Dedifferentiated amniotic fluid mesenchymal stem cell (primary cell): ENCODE measurements around the gene MCCD1.
A peak's percentile ranks its signal among the peaks of the same experiment; 100 is the strongest.

Source experiments
- DNase-seq: peaks from one replicate; pipeline ENCODE4 v3.0.0-alpha.2; 2016; ENCODE audit errors: extremely low spot score

MCCD1 gene

DNA sequence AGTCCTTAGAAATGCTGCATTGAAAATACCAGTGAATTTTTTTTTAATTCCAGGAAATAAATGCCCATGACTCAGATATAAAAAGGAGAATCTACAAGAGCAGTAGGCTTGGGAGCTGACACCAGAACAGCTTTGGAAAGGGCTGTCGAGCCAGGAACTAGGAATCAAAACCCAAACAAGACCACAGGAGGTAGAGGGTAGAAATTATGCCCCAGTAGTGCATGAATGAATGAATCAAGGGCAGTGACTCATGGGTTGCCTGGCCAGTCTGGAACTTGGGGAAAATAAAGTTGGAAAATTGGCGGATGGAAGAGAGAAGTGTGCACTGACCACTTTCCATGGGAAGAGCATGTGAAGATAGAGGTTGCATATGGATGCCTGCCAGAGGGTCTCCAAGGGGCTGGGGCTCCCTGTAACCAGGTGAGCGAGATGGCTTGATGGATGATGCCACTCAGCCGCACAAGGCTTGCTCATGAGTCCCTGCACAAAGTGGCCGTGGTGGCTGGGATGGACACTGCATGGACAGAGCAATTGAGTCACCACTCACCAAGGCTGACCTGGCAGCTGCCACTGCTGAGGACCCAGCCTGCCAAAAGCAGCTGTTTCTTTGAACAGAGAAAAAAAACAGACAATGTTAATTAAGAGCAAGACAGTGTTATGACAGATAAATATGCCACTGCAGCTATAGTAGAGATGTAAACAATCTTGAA is 15.2 kb upstream of the MCCD1 start:
- no peak for DNase-seq

- no peak for DNase-seq
Observed at GRCh38 chr6:31521835-31522234, 6.9 kb upstream of the MCCD1 start.

DNA sequence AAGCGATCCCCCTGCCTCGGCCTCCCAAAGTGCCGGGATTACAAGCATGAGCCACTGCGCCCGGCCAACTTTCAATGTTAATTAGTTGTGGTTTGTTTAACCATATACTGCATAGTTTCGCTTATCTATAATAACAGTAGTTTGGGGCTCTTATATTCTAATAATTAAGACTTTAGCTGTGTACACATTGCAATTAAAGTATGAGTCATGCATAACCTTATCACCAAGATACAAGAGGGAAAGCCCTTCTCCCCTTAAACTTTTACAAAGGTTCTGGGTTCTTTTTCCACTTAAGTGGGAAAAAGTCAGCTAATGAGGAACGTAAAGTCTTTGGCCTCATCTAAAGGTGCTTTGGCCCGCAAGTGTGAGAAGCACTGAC is 3.2 kb upstream of the MCCD1 start:
- no peak for DNase-seq

DNA sequence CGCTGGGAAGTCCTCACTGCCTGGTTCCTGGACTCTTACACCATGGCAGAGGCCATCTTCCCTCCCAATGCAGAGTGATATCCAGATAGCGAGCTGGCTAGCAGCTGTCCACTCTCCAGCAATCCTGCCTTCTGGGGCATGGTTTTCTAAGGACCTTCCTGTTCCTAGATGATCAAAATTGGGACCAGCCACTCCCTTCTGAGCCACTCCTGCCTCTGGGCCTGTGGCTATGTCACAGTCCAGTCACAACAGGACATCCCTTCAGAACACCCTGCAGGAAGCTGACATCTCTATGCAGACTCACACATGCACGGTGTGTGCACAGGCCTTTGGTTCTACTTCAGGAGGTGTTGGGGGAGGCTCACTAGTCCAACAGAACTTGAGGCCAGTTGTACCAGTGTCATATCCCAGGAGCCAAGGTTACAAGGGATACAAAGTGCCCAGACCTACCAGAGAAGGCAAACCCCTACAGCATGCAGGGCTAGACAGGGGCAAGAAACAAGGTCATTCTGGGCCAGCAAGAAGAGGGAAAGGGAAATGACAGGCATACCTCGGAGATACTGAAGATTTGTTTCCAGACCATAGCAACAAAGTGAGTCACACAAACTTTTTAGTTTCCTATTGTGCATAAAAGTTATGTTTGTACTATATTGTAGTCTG is 2.7 kb upstream of the MCCD1 start:
- DNase-seq: no peak

DNA sequence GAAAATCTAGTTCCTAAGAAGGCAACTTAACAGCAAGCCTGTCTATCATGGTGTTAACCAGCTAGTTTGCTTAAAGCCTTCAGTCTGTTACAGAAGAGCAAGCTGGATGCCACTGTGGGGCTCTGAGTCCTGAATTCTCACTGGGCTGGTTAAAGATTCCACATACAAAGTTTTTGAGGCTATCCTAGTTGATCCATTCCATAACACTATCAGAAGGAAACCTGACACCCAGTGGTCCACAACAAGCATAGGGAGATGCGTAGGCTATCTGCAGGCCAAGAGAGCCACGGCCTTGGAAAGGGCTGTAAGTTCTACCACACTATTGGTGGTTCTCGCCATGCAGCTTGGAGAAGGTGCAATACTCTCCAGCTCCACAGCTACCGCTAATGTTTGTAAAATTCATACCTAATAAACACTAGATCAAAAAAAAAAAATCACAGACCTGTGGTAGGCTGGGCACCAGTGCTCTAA is 420 bp upstream of the MCCD1 start:
- DNase-seq: no peak

DNA sequence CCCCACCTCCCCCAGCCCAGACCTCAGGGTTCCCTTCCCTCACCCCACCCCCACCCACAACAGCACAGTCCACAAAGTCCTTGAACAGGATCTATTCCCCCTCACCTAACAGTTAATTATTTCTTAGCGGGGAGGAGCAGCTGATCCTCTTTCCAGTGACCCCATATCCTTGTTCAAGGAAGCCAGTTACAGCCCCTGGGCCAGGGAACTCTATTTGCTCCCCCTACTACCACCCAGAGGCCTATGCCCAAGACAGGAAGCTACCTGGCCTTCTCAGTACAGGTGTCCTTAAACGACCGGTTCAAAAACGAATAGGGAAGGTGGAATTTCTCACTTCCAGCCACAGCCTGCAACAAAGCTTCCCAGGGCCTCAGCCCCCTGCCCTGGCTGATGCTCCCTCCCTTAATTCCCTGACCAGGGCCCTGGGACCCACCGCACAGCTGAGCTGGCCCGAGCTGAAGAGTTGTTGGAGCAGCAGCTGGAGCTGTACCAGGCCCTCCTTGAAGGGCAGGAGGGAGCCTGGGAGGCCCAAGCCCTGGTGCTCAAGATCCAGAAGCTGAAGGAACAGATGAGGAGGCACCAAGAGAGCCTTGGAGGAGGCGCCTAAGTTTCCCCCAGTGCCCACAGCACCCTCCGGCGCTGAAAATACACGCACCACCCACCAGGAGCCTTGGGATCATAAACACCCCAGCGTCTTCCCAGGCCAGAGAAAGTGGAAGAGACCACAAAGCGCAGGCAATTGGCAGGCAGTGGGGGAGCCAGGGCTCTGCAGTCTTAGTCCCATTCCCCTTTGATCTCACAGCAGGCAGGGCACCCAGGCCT is 778 bp downstream of the MCCD1 start:
- no peak for DNase-seq

GRCh38 chr6:31530659-31531058 is 1.9 kb downstream of the MCCD1 start:
- no peak for DNase-seq

- no peak for DNase-seq
Observed at GRCh38 chr6:31531162-31531561, 2.4 kb downstream of the MCCD1 start.

GRCh38 chr6:31531771-31532643 is 3.2 kb downstream of the MCCD1 start:
- no peak for DNase-seq

DNA sequence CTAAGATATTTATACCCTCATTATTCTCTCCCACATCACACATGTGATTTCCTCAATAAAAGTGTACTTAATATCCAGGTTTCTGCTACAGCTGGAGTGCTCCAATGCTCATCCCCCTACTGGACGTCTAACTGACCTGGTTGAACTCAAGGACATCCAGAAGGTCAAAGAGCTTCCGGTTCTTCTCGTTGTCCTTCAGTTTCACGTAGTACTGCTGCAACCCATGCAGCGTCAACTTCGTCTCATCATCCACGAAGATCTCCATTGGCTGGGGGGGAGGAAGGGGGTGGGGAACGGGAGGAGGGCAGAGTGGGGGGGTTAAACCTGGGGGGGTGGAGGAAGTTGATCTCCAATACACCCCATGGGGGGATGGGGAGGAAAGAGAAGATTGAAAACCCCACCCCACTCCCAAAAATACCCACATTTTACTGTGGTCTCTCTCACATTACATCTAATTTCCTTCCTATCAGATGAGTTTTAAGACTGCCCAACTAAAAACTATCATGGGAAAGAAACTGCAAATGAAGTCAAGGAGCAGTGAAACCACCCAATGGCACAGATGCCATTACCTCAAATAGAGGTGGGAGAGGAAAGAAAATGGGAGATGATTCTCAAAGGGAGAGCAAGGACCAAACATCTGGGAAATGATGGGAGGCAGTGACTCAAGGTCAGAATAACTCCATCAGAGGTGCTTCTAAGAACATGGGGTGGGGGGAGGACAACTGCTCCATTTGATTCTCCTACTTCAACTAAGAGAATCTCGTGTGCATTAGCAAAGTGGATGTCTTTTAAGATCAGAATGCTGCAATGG is 4.1 kb downstream of the MCCD1 start:
- DNase-seq: no peak

DNA sequence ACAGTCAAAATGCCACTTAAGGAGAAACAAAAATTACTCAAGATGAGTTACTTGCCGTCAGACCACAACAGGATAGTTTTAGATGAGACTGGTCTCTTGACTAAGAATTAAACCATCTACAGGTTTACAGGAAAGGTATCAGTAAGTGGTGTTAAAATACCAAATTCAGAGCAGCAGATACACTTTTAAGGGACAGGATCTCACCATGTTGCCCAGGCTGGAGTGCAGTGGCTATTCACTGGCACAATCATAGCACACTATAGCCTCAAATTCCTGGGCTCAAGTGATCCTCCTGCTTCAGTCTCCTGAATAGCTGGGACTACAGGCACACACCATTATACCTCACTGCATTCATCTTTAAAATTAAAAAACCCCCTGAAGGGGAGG is 4.7 kb downstream of the MCCD1 start:
- no peak for DNase-seq

DNA sequence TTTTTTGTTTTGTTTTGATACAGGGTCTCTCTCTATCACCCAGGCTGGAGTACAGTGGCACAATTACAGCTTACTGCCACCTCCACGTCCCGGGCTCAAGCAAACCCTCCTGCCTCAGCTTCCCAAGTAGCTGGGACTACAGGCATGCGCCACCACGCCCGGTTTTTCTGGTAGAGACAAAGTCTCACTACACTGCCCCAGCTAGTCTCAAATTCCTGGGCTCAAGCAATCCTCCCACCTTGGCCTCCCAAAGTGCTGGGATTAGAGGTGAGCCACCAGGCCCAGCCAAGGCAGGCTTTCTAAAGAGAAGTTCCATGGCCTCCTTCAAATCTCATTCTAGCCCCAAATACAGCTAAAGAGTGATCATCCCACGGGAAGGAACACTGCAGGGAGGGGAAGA is 5.2 kb downstream of the MCCD1 start:
- DNase-seq: no peak

DNA sequence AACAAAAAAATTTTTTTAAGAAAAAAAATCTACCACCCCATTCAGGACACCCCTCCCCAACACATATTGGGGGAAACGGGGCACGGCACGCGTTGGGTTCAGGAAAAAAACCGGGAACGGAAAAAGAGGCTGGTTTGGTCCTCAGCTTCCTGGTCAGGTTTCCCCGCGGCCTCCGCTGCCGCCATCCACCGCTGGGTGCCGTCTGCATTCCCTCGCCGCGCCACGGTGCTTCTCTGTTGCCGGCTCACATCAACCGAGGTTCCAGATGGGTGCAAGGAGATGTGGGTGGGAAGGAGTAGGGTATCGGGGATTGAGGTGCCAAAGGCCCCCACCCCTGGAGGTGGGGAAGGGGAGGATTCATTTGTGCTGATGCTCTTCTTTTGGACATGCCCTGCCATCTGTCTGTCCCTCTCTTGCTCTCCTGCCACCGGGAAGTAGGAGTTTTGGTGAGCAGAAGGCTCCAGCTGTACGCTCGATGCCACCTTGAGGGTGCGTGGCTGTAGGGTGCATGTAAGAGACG is 5.8 kb downstream of the MCCD1 start:
- no peak for DNase-seq

- DNase-seq: no peak
Observed at GRCh38 chr6:31535538-31536324, 7.0 kb downstream of the MCCD1 start.

- no peak for DNase-seq
Observed at GRCh38 chr6:31538805-31539400, 10.1 kb downstream of the MCCD1 start.

DNA sequence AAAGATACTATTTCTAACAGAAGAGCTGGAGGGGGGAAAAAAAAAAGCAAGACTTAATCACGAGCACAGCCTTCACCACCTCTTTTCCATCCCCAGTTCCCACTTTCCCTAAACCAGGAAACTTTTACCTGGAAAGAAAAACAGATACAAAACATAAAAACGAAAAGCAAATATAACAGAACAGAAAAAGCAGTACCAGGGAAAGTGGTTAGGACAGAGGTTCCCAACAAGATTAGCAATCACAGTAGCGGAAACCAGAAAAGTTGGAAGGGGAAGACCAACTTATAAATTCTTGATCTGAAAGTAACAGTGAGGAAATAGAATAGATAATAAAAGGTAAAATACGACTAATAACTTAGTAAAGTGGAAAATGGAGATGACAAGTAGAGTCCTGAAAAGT is 11.9 kb downstream of the MCCD1 start:
- no peak for DNase-seq

- no peak for DNase-seq
Observed at GRCh38 chr6:31541059-31541657, 12.4 kb downstream of the MCCD1 start.

GRCh38 chr6:31541658-31542521 is 13.1 kb downstream of the MCCD1 start, which contains the start of gene DDX39B:
DDX39B (minus strand) TSS chr6:31542003; CDS start chr6:31540532, 1,471 bp downstream.
- DNase-seq: peak; percentile 95
